AG10803 (cell line): ENCODE measurements around the gene MYH1.

Experiments
- DNase-seq: peaks from one replicate; pipeline ENCODE4 v3.0.0; 2010; ENCODE audit warnings: low read depth
- H3K4me3 ChIP-seq: 2 replicates; pipeline ENCODE4 v1.5.1; 2011; ENCODE audit warnings: mild to moderate bottlenecking, low read length, control low read depth
- CTCF ChIP-seq: conservative IDR thresholded peaks from 2 replicates; pipeline ENCODE4 v1.5.1; 2011; ENCODE audit warnings: mild to moderate bottlenecking, low read length, control low read depth, inconsistent platforms

MYH1 gene

GRCh38 chr17:10460062-10460461 lies 58.3 kb downstream of the MYH1 start:
- no peak for DNase-seq
- TF ChIP-seq CTCF: no peak
- no peak overlapping the region for H3K4me3 ChIP-seq

DNA sequence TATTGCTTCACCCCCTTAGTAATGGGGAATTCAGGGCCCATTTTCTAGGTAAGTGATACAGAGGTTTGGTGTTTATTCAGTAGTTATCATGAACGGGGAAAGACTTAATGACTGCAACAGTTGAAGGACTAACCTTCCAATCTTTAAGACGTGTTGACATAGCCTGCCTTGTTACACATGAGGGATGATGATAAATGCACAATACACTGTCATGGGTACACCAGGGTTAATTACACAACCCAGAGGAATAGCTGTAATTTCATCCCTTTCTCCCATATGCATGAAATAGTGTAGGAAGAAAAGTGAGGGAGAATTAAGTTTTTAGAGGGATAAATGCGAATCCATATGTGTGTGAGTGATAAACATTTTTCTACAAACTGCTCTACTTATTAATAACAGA lies 59.6 kb downstream of the MYH1 start:
- no peak for DNase-seq
- H3K4me3 ChIP-seq: no peak overlapping the region
- no peak for TF ChIP-seq CTCF

DNA sequence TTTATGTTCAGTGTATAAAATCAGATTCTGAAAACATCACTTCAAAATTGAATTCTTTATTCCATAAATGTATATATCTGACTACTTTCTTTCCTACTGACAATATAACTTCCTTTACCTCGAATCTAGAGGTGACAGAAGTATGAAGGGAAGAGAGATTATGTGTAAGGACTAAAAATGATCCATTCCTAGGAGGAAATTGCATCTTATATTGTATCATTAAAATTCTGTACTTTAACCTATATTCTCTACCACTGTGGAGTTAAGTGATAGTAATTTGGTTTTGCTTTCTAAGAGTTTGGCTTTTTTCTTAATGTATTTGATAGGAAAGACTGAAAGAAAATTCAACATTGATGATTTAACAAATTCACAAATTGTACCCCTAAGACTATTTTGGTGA lies 60.4 kb downstream of the MYH1 start:
- no peak overlapping the region for H3K4me3 ChIP-seq
- no peak for TF ChIP-seq CTCF
- no peak for DNase-seq

GRCh38 chr17:10447026-10447931 lies 71.1 kb downstream of the MYH1 start:
- DNase-seq: no peak
- no peak for TF ChIP-seq CTCF
- no peak overlapping the region for H3K4me3 ChIP-seq
